DOHH2 (cell line): ENCODE measurements around the gene HES2.

Experiments
- H3F3A ChIP-seq: fragments of 200-600 bp; sonication (generic), shearing (Covaris generic); 2 replicates; pipeline ENCODE4 v1.6.0; 2016; ENCODE audit warnings: antibody characterized with exemption, mild to moderate bottlenecking; ENCODE audit not compliant: control insufficient read depth, insufficient read depth
- H3K27ac ChIP-seq: fragments of 200-600 bp; sonication (generic); 2 replicates; pipeline ENCODE4 v1.5.1; 2014; ENCODE audit warnings: low read depth, mild to moderate bottlenecking, low read length, moderate library complexity
- H3K27me3 ChIP-seq: fragments of 200-600 bp; sonication (generic); 2 replicates; pipeline ENCODE4 v1.6.1; 2014; ENCODE audit warnings: mild to moderate bottlenecking, low read length, mixed read lengths; ENCODE audit not compliant: control insufficient read depth
- H3K36me3 ChIP-seq: fragments of 200-600 bp; sonication (generic); 2 replicates; pipeline ENCODE4 v1.6.1; 2014; ENCODE audit warnings: mild to moderate bottlenecking, low read length, moderate library complexity, mixed read lengths; ENCODE audit not compliant: control insufficient read depth
- H3K4me1 ChIP-seq: fragments of 200-600 bp; sonication (generic); 2 replicates; pipeline ENCODE4 v1.6.1; 2014; ENCODE audit warnings: mild to moderate bottlenecking, low read length, mixed read lengths; ENCODE audit not compliant: control insufficient read depth
- H3K4me2 ChIP-seq: fragments of 200-600 bp; sonication (generic); 2 replicates; pipeline ENCODE4 v1.6.0; 2014; ENCODE audit warnings: mild to moderate bottlenecking, low read length, moderate library complexity
- H3K4me3 ChIP-seq: fragments of 200-600 bp; sonication (generic); 2 replicates; pipeline ENCODE4 v1.5.1; 2014; ENCODE audit warnings: mild to moderate bottlenecking, low read length, mixed read lengths
- H3K79me2 ChIP-seq: fragments of 200-600 bp; sonication (generic); 2 replicates; pipeline ENCODE4 v1.6.1; 2014; ENCODE audit warnings: mild to moderate bottlenecking, low read length, mixed read lengths; ENCODE audit not compliant: control insufficient read depth
- H3K9me2 ChIP-seq: fragments of 200-600 bp; sonication (generic); replicated peaks from 2 replicates; pipeline ENCODE4 v1.6.1; 2014; ENCODE audit warnings: mild to moderate bottlenecking, low read length, mixed read lengths; ENCODE audit not compliant: control insufficient read depth
- H3K9me3 ChIP-seq: fragments of 200-600 bp; sonication (generic); 2 replicates; pipeline ENCODE4 v1.6.1; 2014; ENCODE audit warnings: antibody characterized with exemption, low read length, mixed read lengths; ENCODE audit not compliant: control insufficient read depth, insufficient read depth
- H4K20me1 ChIP-seq: fragments of 200-600 bp; sonication (generic); 2 replicates; pipeline ENCODE4 v1.6.0; 2014; ENCODE audit warnings: low read depth, mild to moderate bottlenecking, antibody characterized with exemption, low read length, moderate library complexity; ENCODE audit not compliant: control insufficient read depth, insufficient read depth
- EZH2phosphoT487 ChIP-seq: fragments of 200-600 bp; sonication (generic); IDR thresholded peaks from 2 replicates; pipeline ENCODE4 v1.6.1; 2017; ENCODE audit warnings: borderline replicate concordance, mild to moderate bottlenecking, antibody characterized with exemption, low read length, moderate library complexity, mixed read lengths
- TF ChIP-seq, protein P1 (sequence below): fragments of 200-600 bp; sonication (generic); IDR thresholded peaks from one replicate; pipeline ENCODE4 v1.5.1; 2014; ENCODE audit warnings: antibody characterized with exemption, mild to moderate bottlenecking, low read depth, low read length; ENCODE audit not compliant: poor library complexity, severe bottlenecking

Gene HES2

DNA sequence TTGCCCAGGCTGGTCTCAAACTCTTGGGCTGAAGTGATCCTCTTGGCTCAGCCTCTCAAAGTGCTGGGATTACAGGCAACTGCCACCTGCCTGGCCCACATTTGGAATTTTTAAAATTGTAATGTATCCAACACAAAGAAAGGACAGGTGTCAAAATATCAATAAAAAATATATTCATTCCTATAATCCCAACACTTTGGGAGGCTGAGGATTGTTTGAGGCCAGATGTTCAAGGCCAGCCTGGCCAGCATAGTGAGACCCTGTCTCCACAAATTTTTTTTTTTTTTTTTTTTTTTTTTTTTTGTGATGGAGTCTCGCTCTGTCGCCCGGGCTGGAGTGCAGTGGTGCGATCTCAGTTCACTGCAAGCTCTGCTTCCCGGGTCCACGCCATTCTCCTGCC, 10.0 kb downstream of the HES2 start:
- no peaks in the 10 kb centered on the region for H3K36me3 ChIP-seq
- no peaks in the 10 kb centered on the region for H3K4me1 ChIP-seq
- no peaks in the 10 kb centered on the region for H3K9me2 ChIP-seq
- H3K79me2 ChIP-seq: no peaks in the 10 kb centered on the region
- no peak overlapping the region for H3K4me3 ChIP-seq
- peaks cover 17% of the 10 kb centered on the region for H3K27me3 ChIP-seq
- H3K4me2 ChIP-seq: no peak overlapping the region
- TF ChIP-seq, protein P1, sequence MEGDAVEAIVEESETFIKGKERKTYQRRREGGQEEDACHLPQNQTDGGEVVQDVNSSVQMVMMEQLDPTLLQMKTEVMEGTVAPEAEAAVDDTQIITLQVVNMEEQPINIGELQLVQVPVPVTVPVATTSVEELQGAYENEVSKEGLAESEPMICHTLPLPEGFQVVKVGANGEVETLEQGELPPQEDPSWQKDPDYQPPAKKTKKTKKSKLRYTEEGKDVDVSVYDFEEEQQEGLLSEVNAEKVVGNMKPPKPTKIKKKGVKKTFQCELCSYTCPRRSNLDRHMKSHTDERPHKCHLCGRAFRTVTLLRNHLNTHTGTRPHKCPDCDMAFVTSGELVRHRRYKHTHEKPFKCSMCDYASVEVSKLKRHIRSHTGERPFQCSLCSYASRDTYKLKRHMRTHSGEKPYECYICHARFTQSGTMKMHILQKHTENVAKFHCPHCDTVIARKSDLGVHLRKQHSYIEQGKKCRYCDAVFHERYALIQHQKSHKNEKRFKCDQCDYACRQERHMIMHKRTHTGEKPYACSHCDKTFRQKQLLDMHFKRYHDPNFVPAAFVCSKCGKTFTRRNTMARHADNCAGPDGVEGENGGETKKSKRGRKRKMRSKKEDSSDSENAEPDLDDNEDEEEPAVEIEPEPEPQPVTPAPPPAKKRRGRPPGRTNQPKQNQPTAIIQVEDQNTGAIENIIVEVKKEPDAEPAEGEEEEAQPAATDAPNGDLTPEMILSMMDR: no peak
- TF ChIP-seq EZH2phosphoT487: no peak
- H3F3A ChIP-seq: no peaks in the 10 kb centered on the region
- H3K9me3 ChIP-seq: no peaks in the 10 kb centered on the region
- no peak overlapping the region for H3K27ac ChIP-seq
- H4K20me1 ChIP-seq: no peaks in the 10 kb centered on the region; the same call in 1 of the 2 replicates

DNA sequence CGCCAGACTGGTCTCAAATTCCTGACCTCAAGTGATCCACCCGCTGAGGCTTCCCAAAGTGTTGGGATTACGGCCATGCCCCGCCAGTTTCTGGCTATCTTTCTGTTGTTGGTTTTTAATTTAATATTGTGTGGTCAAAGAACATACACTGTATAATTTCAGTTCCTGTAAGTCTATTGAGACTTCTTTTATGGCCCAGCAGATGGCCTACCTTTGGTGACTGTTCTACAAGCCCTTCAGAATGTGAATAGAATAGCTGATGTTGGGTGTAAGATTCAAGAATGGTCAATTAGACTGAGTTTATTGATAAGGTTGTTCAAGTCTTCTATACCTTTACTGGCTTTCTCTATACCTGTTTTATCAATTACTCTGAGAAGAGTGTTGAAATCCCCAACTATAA, 10.7 kb downstream of the HES2 start:
- no peaks in the 10 kb centered on the region; the same call in 1 of the 2 replicates for H4K20me1 ChIP-seq
- H3K36me3 ChIP-seq: no peaks in the 10 kb centered on the region
- no peak overlapping the region for H3K4me3 ChIP-seq
- H3K27me3 ChIP-seq: peaks cover 13% of the 10 kb centered on the region
- H3F3A ChIP-seq: no peaks in the 10 kb centered on the region
- no peaks in the 10 kb centered on the region for H3K9me3 ChIP-seq
- no peaks in the 10 kb centered on the region for H3K79me2 ChIP-seq
- no peak overlapping the region for H3K4me2 ChIP-seq
- no peaks in the 10 kb centered on the region for H3K9me2 ChIP-seq
- no peak overlapping the region for H3K27ac ChIP-seq
- TF ChIP-seq, protein P1: no peak
- no peak for TF ChIP-seq EZH2phosphoT487
- H3K4me1 ChIP-seq: no peaks in the 10 kb centered on the region

DNA sequence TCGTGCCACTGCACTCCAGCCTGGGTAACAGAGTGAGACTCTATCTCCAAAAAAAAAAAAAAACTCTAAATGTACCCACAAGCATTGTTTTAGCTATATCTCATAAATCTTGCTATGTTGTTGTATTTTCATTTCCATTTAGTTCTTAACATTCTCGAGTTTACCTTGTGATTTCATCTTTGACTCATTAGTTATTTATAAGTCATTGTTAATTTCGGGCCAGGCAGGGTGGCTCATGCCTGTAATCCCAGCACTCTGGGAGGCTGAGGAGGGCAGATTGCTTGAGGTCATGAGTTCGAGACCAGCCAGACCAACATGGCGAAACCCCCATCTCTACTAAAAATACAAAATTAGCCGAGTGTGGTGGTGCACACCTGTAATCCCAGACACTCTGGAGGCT, 11.7 kb downstream of the HES2 start:
- H3K4me1 ChIP-seq: no peaks in the 10 kb centered on the region
- H3K9me2 ChIP-seq: no peaks in the 10 kb centered on the region
- H3K27me3 ChIP-seq: peaks cover 13% of the 10 kb centered on the region
- H4K20me1 ChIP-seq: no peaks in the 10 kb centered on the region; the same call in 1 of the 2 replicates
- no peaks in the 10 kb centered on the region for H3F3A ChIP-seq
- no peak overlapping the region for H3K4me3 ChIP-seq
- H3K9me3 ChIP-seq: no peaks in the 10 kb centered on the region
- H3K79me2 ChIP-seq: no peaks in the 10 kb centered on the region
- no peak for TF ChIP-seq EZH2phosphoT487
- TF ChIP-seq, protein P1: no peak
- no peak overlapping the region for H3K27ac ChIP-seq
- no peaks in the 10 kb centered on the region for H3K36me3 ChIP-seq
- no peak overlapping the region for H3K4me2 ChIP-seq
